ENCODE results near the gene SPSB4. TPM values are rescaled to one million over a fixed set of nuclear protein-coding genes. Genes with fewer than 3 reads are reported as not detected.

SPSB4 gene
- total and polyA plus RNA-seq, 10 of the 15 experiments (the other 5 are each of a cell fraction or from before 2014, with no cell fraction given), result not detected

DNA sequence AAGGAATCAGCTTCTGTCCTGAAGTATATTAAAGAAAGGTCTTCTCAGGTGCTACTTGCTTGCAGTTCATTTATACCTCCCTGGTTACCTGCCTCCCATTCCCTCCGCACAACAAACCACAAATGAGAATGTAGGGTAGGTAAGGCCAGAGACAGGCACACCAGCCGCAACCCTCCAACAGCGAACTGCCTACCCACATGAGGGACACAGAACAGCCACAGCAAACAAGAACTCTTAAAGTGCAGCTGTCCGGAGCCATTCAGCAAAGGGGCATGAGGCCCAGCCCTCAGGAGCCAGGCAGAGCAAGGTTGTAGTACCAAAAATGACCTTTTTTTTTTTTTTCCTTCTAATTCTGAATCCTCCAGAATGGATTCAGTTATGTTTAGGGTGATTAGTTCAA, 52.4 kb downstream of the SPSB4 start:
- DNase-seq (ENCODE audit: low read depth, low spot score), result no peak
- Histone ChIP-seq H3K27me3 (replicated peaks in 1 of 2; ENCODE audit: control insufficient read depth in 2 of 2, insufficient read depth in 2 of 2, low read length in 1 of 2) (no peaks in the 10 kb centered on the region), H3K9ac (ENCODE audit: control insufficient read depth, insufficient read depth, low read length) (no peak overlapping the region), H3K27ac (ENCODE audit: control insufficient read depth, insufficient read depth) (no peak overlapping the region), H2AFZ (ENCODE audit: control insufficient read depth, low read depth, low read length) (no peak overlapping the region), H4K20me1 (ENCODE audit: control insufficient read depth, insufficient read depth) (no peaks in the 10 kb centered on the region), H3K36me3 (ENCODE audit: control insufficient read depth in 2 of 2, insufficient read depth in 2 of 2, low read length in 1 of 2) (no peaks in the 10 kb centered on the region), H3K9me3 (replicated peaks; ENCODE audit: control insufficient read depth, insufficient read depth, low read length) (no peaks in the 10 kb centered on the region), H3K79me2 (ENCODE audit: control insufficient read depth, insufficient read depth, low read length) (no peaks in the 10 kb centered on the region), H3K4me3 (no peak overlapping the region), H3K4me1 (ENCODE audit: control insufficient read depth, insufficient read depth, low read length) (no peaks in the 10 kb centered on the region), H3K4me2 (ENCODE audit: control insufficient read depth, insufficient read depth) (no peak overlapping the region)
- BruUV-seq (replicated peaks), result no TSS peak
- TF ChIP-seq IKZF2 (IDR thresholded peaks at IDR 0.05) (no peak), SMAD1 (IDR thresholded peaks at IDR 0.05; ENCODE audit: low read depth, partially characterized antibody) (no peak), MXI1 (IDR thresholded peaks at IDR 0.05; ENCODE audit: low read depth, low read length) (no peak), ZNF207 (IDR thresholded peaks at IDR 0.05; ENCODE audit: borderline replicate concordance) (no peak), CHD4 (IDR thresholded peaks at IDR 0.05) (no peak), NBN (IDR thresholded peaks at IDR 0.05) (no peak), TCF12 (IDR thresholded peaks at IDR 0.05; ENCODE audit: low read depth, low read length) (no peak), NFXL1 (IDR thresholded peaks at IDR 0.05; ENCODE audit: borderline replicate concordance) (no peak), RAD21 (IDR thresholded peaks at IDR 0.05; ENCODE audit: insufficient read depth, low read depth, low read length) (no peak), CHD2 (IDR thresholded peaks at IDR 0.05; ENCODE audit: borderline replicate concordance, low read depth, low read length) (no peak), EED (IDR thresholded peaks at IDR 0.05; ENCODE audit: low read depth) (no peak), KAT2A (conservative IDR thresholded peaks at IDR 0.05; ENCODE audit: control insufficient read depth, low read depth, low read length) (no peak)
- TF ChIP-seq, protein P1, sequence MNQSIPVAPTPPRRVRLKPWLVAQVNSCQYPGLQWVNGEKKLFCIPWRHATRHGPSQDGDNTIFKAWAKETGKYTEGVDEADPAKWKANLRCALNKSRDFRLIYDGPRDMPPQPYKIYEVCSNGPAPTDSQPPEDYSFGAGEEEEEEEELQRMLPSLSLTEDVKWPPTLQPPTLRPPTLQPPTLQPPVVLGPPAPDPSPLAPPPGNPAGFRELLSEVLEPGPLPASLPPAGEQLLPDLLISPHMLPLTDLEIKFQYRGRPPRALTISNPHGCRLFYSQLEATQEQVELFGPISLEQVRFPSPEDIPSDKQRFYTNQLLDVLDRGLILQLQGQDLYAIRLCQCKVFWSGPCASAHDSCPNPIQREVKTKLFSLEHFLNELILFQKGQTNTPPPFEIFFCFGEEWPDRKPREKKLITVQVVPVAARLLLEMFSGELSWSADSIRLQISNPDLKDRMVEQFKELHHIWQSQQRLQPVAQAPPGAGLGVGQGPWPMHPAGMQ (IDR thresholded peaks at IDR 0.05; ENCODE audit: borderline replicate concordance), result no peak
- ChIA-PET SMC1A (ENCODE audit: uncharacterized antibody, unreplicated experiment) (interaction anchor here (0.6 to 1.4 kb wide), 3 partner anchors 13 to 105 kb away, joined by 3 to 5 read pairs (median 4); no protein-coding TSS in a partner anchor), CTCF (interaction anchor here (0.9 to 2.0 kb wide), 3 partner anchors 86 to 103 kb away, joined by 3 to 12 read pairs (median 5); no protein-coding TSS in a partner anchor), RAD21 (ENCODE audit: unreplicated experiment) (interaction anchor here (0.7 to 1.2 kb wide), 3 partner anchors 89 to 103 kb away, joined by 3 to 4 read pairs (median 3); no protein-coding TSS in a partner anchor), POLR2A (no interaction called here)
- intact Hi-C loops (cut with micrococcal nuclease; ENCODE audit: unreplicated experiment), result loop anchor here (10.0 kb wide), 1 partner anchor 179 kb away; no protein-coding TSS in a partner anchor
- WGBS (ENCODE audit: insufficient coverage, insufficient replicate concordance, low lambda C conversion rate, missing lambda C conversion rate), result 56% methylated on average over 4 of the region's 4 CpGs
- ATAC-seq, result no peak
- in situ Hi-C loops (cut with MboI), result no loop called here
- FAIRE-seq, result no peak

All from GM12878 (cell line).